HL-60/S4 (cell line): ENCODE results near the gene GEMIN8.

Experiments
- in situ Hi-C: fragments of 300-500 bp; cut with MboI; formaldehyde crosslinking; loops from 2 replicates; pipeline ENCODE4 v1.14.3; 2022; ENCODE audit warnings: low sequenced_read_pairs

Gene GEMIN8

DNA sequence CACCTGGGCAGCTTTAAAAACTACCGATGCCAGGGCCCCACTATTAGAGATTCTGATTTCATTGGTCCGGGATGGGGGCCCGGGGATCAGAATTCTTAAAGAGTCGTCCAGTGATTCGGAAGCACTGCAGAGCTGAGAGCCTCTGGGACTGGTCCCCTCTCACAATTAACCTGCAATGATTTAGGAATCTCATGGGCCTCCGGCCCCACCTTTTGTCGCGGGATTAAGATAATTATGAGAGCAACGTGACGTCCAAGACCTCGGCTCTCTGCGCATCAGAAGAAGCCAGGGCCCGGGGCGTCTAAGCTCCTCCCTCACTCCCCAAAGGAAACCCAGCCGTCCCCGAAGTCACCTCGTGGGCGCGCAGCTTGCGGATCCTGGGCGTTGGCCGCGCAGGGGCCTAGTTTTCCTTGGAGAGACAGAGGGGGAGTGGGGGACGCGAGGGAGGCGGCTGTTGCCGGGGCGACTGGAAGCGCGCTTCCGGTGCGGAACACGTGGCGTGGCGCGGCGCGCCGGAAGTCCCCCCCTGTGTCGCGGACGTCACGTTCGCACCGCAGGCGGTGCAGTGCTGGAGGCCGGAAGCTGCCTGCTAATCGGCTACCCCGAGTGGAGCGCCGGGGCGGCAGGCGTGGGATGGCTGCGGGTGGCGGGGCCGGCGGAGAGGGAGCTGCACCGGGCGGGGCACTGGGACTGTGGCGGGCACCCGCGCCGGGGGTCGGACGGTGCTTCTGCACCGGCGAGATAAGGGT, at the start of gene GEMIN8:
Gene GEMIN8 (minus strand): TSS at position 468 of the 749 bp plus-strand sequence. CDS start 8,414 bp downstream, outside the sequence.
- in situ Hi-C loops: loop anchor here (10.0 kb wide), 1 partner anchor 525 kb away; no protein-coding TSS in a partner anchor

GRCh38 chrX:14076639-14077038, 46.9 kb upstream of the GEMIN8 start:
- in situ Hi-C loops: no loop called here

GRCh38 chrX:14073556-14073955, 43.9 kb upstream of the GEMIN8 start:
- in situ Hi-C loops: no loop called here

DNA sequence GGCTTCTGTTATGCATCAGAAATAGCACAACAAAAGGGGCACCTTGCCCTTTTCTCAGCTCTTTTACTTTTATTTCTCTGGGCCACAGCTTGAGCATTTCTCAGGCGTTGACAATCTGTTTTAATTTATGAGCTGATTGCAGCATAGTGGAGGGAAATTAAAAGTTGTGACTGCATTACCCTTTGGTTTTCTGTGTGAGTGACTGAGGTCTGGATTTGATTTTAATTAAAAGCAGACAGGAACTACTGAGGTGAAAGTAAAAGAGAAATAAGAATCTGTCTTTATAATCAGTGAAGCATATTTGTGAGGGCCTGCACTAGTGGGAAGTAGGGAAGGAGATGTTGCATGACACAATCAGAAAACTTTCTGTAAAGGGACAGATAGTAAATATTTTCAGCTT, 43.4 kb upstream of the GEMIN8 start:
- in situ Hi-C loops: no loop called here

GRCh38 chrX:14065800-14066199, 36.1 kb upstream of the GEMIN8 start:
- in situ Hi-C loops: no loop called here

DNA sequence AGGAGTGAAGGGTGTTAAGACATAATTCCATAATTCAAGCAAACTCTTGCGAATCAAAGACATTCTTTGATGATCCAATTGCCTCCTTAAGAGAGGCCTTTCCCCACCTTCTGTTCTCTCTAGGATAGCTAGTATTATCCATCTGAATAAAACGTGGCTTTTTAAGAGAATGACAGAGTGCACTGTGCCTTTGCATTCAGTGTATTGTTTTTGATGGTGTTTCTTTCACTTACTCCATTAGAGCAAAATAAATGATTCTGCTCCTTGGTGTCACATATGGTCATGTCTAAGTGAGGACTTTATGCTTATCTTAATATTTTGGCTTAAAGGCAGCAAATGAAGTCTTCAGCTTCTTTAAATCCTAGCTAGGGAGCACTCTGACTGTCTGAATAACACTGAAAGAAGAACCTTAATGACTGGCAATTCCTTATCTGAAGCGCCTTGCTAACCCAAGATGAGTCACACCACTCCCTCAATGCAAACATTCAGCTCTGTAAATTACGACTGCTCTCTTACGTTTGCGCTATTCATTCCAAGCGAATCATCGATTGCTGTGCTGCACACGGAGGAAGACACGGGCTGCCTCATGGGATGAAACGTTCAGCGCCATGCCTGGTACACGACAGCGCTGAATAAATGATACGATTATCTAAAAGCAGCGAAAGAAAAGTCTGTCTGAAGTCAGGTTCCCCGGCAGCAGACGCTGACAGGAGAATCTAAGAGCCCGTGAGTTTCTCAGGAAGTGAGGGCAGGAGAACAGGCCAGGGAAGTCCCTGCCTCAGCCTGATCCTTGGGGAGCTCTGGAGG, 35.1 kb upstream of the GEMIN8 start:
- in situ Hi-C loops: no loop called here

DNA sequence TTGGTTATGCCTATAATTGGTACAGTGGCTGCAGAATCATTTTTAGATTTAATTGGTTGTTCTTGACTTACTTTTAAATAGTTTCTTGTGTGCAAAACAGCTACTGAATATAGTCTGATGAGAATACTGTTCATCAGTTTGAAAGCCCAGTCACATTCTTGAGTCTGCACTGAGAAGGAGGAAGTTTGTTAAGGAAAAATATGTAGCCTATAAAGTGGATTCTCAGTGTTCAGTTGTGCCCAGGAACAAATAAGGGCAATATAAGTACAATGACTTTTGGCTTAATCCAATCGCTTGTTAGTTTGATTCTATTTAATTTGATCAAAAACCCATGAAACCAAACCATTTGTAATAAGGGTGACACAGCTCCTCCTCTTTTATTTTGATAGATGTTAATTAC, 32.8 kb upstream of the GEMIN8 start:
- in situ Hi-C loops: no loop called here

GRCh38 chrX:14056206-14056605, 26.5 kb upstream of the GEMIN8 start:
- in situ Hi-C loops: no loop called here

DNA sequence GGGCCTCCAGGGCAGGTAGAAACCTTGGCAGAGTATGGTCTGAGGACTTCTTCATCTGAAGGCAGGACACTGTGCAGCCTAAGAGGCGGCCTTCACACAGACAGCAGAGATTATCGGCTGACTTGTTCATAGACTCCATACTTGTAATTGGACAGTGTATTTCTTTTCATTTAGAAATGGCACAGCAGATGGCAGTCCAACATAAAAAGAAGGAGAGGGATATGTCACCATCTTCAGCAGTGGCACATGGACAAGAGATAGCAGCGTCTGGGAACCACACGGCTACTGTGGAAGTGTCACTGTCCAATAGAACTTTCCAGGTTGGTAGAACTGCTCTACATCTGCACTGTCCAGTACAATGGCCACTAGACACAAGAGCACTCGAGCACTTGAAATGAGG, 21.7 kb upstream of the GEMIN8 start:
- in situ Hi-C loops: no loop called here

DNA sequence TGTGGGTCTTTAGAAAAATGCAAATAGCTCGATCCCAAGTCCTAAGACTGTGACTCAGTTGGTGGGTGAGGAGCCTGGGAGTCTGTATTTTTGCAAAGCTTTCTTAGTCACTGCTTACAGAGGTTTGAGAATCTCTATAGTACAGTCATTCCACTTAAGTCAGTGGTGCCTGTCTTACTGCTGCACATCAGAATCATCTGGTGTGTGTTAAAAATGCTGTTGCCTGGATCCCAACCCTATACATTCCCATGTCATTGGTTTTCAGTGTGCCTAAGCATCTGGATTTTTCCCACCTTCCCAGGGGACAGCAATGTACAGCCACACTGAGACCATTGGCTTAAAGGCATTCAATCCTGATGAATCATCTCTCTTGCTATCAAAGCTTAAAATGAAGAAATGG, 21.0 kb upstream of the GEMIN8 start:
- in situ Hi-C loops: no loop called here

DNA sequence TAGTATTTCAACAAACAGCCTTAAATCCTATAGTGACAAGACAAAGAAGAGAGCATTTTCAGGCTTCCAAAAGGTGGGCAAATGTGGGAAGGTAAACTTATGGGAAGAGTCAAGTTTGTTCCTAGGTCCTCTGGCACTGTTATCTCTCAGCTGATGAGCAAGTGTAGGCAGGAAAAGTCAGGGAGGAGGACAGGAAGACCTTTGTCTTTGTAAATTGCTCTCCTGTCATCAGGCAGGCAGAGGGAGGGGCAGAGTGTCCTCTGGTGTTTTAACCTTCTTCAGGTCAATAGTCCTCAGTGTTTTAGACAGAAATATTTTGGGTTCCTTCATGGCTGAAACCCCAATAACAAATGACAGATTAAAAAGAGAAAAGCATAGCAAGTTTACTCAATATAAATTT, 13.5 kb upstream of the GEMIN8 start:
- in situ Hi-C loops: no loop called here

GRCh38 chrX:14039344-14039743, 9.7 kb upstream of the GEMIN8 start:
- in situ Hi-C loops: loop anchor here (10.0 kb wide), 1 partner anchor 535 kb away; no protein-coding TSS in a partner anchor

GRCh38 chrX:14038375-14039085, 8.8 kb upstream of the GEMIN8 start:
- in situ Hi-C loops: loop anchor here (10.0 kb wide), 1 partner anchor 534 kb away; no protein-coding TSS in a partner anchor

DNA sequence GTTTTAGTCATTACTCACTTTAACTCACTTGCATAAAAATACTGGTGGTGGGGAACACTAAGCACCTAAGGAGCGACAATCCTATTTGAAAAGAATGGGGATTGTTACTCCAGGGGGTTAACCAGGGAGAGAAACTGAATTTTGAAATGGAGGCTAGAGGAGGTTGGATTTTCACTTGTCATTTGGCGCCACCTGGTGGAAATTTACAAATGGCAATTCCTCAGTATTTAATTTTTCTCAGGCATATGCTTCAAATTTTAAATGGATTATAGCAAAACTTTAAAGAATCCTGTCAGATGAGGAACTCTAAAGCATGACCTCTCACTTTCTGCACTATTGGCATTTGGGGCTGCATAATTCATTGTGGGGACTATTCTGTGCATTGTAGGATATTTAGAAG, 2.7 kb upstream of the GEMIN8 start:
- in situ Hi-C loops: loop anchor here (10.0 kb wide), 1 partner anchor 528 kb away; no protein-coding TSS in a partner anchor

DNA sequence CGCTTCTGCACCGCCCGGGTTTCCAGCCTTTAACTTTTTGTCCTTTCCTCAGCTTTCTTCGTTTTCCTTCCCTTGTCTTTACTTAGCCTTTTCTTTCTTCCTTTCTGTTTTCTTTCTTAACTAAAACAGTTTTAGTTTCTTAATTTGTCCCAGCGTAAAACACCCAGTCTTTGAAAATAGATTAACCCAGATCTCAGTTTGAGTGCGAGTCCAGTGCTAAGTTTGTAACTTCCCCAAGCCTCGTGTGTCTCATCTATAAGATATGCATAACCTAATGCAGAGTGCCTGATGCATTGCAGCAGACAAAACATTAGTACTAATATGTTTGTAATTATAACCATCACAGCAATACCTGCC, 460 bp upstream of the GEMIN8 start:
- in situ Hi-C loops: loop anchor here (10.0 kb wide), 1 partner anchor 525 kb away; no protein-coding TSS in a partner anchor

GRCh38 chrX:14029039-14029424, 660 bp downstream of the GEMIN8 start:
- in situ Hi-C loops: no loop called here

DNA sequence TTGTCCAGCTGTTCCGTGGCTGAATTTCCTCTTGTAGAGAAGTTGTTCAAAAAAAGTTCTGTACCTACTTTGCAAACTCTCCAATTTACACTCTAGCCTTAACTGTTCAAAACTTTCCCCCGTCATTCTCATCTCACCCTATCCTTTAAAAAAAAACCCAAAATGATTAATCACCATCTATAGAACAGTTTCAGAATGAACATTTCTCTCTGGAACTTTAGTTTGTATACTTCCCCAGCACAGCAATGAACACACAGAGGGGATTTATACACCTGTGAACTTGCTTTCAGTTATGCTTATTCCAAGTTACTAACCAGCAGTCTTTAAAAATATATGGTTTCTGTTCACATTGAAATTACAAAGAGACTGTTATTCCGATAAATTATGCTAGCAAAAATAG, 1.2 kb downstream of the GEMIN8 start:
- in situ Hi-C loops: no loop called here

GRCh38 chrX:14027511-14028019, 2.1 kb downstream of the GEMIN8 start:
- in situ Hi-C loops: no loop called here

DNA sequence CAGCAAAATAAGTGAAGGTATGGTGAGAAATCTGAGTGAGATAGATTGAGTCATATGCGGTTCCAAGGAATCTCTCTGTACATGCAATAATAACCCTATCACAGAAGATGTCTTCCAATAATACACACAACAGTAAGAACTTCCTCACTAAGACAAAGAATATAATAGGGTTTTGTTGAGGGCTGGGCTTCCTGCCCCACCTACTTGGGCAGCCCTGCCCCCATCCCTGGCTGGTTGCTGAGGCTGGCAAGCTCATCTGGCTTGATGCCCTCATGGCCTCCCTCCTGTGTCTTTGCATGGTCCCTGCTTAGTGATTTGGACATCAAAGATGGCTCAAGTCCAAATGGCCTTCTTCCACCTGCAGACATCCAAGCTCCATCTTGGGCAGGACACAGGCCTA, 2.7 kb downstream of the GEMIN8 start:
- in situ Hi-C loops: no loop called here

GRCh38 chrX:14026121-14026520, 3.6 kb downstream of the GEMIN8 start:
- in situ Hi-C loops: no loop called here

- in situ Hi-C loops: no loop called here
Measured at GRCh38 chrX:14022019-14022418, 7.7 kb downstream of the GEMIN8 start.
